ENCODE data around the gene ALDH3A1.

ALDH3A1 gene

GRCh38 chr17:19724501-19725420 is 23.3 kb downstream of the ALDH3A1 start:
- H3K4me3 ChIP-seq (ENCODE audit: low read depth, low read length) = no peak overlapping the region
- TF ChIP-seq CTCF (IDR thresholded peaks at IDR 0.05; ENCODE audit: low read depth, low read length) = no peak

GRCh38 chr17:19723964-19724363 is 24.1 kb downstream of the ALDH3A1 start:
- TF ChIP-seq CTCF (IDR thresholded peaks at IDR 0.05; ENCODE audit: low read depth, low read length) = no peak

GRCh38 chr17:19720631-19721426 is 27.3 kb downstream of the ALDH3A1 start:
- TF ChIP-seq CTCF (IDR thresholded peaks at IDR 0.05; ENCODE audit: low read depth, low read length) = no peak
- no peak overlapping the region for H3K4me3 ChIP-seq (ENCODE audit: low read depth, low read length)

More at GRCh38 chr17:19723964-19724363, 24.1 kb downstream of the ALDH3A1 start:
- no peak overlapping the region for H3K4me3 ChIP-seq (ENCODE audit: low read depth, low read length)

- no peak for TF ChIP-seq CTCF (IDR thresholded peaks at IDR 0.05; ENCODE audit: low read depth, low read length)
- no peak overlapping the region for H3K4me3 ChIP-seq (ENCODE audit: low read depth, low read length)
Measured at GRCh38 chr17:19720210-19720475, 28.0 kb downstream of the ALDH3A1 start.

- no peak for TF ChIP-seq CTCF (IDR thresholded peaks at IDR 0.05; ENCODE audit: low read depth, low read length)
- no peak overlapping the region for H3K4me3 ChIP-seq (ENCODE audit: low read depth, low read length)
Measured at GRCh38 chr17:19719355-19720209, 28.5 kb downstream of the ALDH3A1 start.

- TF ChIP-seq CTCF (IDR thresholded peaks at IDR 0.05; ENCODE audit: low read depth, low read length) = no peak
Measured at GRCh38 chr17:19718613-19719354, 29.3 kb downstream of the ALDH3A1 start.

More at GRCh38 chr17:19718613-19719354, 29.3 kb downstream of the ALDH3A1 start:
- H3K4me3 ChIP-seq (ENCODE audit: low read depth, low read length) = no peak overlapping the region

All from WI38 (cell line).